GM08714 (cell line): ENCODE data around the gene TRAPPC3L.

ENCODE experiments used
- H3K4me3 ChIP-seq: fragments of 200-500 bp; sonication (Bioruptor generic); 2 replicates; pipeline ENCODE4 v1.5.1; 2014; ENCODE audit warnings: mild to moderate bottlenecking, low read length, inconsistent platforms
- ZNF274 ChIP-seq: IDR thresholded peaks from 2 replicates; pipeline ENCODE4 v1.6.1; 2012; ENCODE audit warnings: mild to moderate bottlenecking, low read depth, low read length

TRAPPC3L gene

DNA sequence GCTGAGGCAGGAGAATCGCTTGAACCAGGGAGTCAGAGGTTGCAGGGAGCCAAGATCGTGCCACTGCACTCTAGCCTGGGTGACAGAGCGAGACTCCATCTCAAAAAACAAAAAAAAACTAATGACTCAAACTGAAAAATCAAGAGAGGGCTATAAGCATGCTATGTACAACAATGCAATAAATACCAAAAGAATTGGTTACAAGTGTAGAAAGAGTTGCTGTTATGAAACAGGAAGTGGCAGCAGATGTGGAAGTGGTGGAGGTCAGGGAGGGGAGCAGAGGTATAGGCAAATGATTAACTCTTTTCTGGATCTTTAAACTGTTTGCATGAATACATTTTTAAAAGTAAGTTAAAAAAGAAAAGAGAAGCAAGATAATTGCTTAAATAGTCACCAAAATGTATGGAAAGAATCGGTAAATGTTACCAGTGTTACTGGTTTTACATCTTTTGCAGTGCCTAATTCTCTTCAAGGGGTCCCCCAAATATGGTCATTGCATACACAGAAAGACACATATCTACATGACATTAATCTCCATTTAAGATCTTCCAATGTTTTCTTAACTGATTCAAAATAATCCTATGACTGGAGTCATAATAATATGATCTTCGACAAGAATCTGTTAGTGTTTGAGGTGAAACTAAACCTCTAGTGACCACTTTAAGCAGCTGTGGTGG, 69.3 kb downstream of the TRAPPC3L start:
- TF ChIP-seq ZNF274 = no peak
- no peak overlapping the region for H3K4me3 ChIP-seq

GRCh38 chr6:116475141-116475540, 70.3 kb downstream of the TRAPPC3L start:
- H3K4me3 ChIP-seq = no peak overlapping the region
- TF ChIP-seq ZNF274 = no peak

GRCh38 chr6:116472706-116473105, 72.8 kb downstream of the TRAPPC3L start:
- TF ChIP-seq ZNF274 = no peak
- H3K4me3 ChIP-seq = no peak overlapping the region

DNA sequence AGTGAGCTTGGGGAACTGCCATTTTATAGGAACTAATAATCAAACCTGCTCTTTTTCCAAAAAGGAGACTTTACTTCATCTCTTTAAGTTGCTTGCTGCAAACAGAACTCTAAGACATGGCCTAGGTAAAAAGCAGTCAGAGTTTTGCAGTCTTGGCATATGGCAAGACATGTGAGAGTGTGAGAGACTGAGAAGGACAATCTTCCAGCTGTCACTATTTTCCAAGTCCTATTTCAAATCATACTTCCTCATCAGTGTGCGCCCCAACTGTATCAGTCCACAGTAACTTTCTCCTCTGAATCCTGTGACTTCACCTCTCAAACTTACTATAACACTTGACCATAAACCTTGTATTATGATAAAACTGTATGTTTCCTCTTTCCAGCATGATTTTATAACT, 74.0 kb downstream of the TRAPPC3L start:
- no peak overlapping the region for H3K4me3 ChIP-seq
- no peak for TF ChIP-seq ZNF274

DNA sequence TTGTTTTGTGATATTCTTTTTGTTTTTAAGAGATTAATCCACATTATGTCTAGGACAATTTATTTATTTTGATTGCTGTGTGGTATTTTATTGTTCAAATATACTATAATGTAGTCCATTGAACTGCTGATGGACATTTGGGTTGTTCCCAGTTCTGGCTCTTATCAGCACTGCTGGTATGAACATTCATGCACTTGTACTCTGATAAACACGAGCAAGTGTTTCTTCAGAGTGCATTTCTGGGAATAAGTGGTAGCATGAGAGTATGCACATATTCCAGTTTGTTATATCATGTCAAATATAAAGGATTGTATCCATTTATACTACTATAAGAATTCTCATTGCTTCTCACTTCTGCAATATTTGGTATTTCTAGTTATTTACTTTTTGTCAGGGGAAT, 77.2 kb downstream of the TRAPPC3L start:
- H3K4me3 ChIP-seq = no peak overlapping the region
- no peak for TF ChIP-seq ZNF274

DNA sequence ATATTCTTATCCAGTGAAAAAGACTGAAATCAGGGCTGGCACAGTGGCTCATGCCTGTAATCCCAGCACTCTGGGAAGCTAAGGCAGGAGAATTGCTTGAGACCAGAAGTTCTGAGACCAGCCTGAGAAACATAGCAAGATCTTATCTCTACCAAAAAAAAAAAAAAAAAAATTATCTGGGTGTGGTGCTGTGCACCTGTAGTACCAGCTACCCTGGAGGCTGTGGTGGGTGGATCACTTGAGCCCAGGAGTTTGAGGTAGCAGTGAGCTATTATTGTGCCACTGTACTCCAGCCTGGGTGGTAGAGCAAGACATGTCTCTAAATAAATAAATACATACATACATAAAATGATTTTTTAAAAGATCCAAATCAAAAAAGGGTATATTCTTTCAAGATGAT, 78.0 kb downstream of the TRAPPC3L start:
- no peak overlapping the region for H3K4me3 ChIP-seq
- TF ChIP-seq ZNF274 = no peak

GRCh38 chr6:116467096-116467495, 78.4 kb downstream of the TRAPPC3L start:
- H3K4me3 ChIP-seq = no peak overlapping the region
- TF ChIP-seq ZNF274 = no peak

GRCh38 chr6:116465246-116465645, 80.2 kb downstream of the TRAPPC3L start:
- TF ChIP-seq ZNF274 = no peak
- no peak overlapping the region for H3K4me3 ChIP-seq

DNA sequence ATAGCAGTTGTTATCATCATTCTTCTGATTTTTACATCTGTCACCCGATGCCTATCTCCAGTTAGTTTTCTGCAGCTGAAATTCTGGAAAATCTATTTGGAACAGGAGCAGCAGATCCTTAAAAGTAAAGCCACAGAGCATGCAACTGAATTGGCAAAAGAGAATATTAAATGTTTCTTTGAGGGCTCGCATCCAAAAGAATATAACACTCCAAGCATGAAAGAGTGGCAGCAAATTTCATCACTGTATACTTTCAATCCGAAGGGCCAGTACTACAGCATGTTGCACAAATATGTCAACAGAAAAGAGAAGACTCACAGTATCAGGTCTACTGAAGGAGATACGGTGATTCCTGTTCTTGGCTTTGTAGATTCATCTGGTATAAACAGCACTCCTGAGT, 82.2 kb downstream of the TRAPPC3L start:
- no peak for TF ChIP-seq ZNF274

GRCh38 chr6:116461932-116462885, 83.3 kb downstream of the TRAPPC3L start:
- peak overlapping the region; percentile 51; the same call in 1 of the 2 replicates for H3K4me3 ChIP-seq
- TF ChIP-seq ZNF274 = no peak

More for the DNA sequence above, 82.2 kb downstream of the TRAPPC3L start:
- H3K4me3 ChIP-seq = no peak overlapping the region

- H3K4me3 ChIP-seq = peak within 1 kb of the TSS; percentile 51; the same call in 1 of the 2 replicates
- no peak for TF ChIP-seq ZNF274
Measured at GRCh38 chr6:116461331-116461931, 84.1 kb downstream of the TRAPPC3L start, which contains the start of gene CALHM6. Gene CALHM6 (plus strand): TSS chr6:116461375. CDS start chr6:116461930, 555 bp downstream.

DNA sequence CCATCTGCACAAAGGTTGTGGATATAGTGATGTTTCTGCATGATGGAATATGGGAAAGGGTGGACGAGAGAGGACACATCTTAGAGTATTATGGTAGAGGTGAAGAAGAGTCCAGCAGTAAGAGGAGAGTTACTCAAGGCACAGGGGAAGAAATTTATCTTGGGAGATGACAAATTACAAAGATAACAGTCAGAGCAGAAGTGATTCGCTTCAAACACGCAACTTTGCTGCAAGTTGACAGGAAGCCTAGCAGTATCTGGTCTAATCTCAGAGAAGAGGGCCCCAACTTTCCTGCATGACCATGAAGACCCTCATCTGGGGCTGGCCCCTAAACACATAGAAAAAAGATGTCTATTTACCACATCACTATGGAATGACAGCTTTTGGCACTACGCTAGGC, 85.6 kb downstream of the TRAPPC3L start:
- no peak for TF ChIP-seq ZNF274
- H3K4me3 ChIP-seq = no peak overlapping the region

DNA sequence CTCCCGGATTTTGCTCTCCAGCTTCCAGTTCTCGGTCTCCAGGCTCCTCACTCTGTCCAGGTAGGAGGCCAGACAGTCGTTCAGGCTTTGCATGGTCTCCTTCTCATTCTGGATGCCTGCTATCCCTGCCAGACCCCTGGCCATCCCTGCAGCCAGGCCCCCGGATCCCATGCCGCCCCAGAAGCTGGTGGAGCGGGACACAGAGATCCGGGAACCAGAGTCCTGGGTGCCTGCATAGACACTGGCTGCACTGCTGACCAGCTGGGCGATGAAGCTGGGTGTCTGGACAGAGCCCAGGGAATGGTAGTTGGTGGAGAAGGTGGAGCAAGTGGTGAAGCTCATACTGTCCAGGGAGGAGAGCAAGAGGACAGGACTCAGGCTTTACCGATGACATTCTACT, 87.2 kb downstream of the TRAPPC3L start:
- H3K4me3 ChIP-seq = no peak overlapping the region
- TF ChIP-seq ZNF274 = no peak

- H3K4me3 ChIP-seq = no peak overlapping the region
- TF ChIP-seq ZNF274 = no peak
Measured at GRCh38 chr6:116456927-116457326, 88.6 kb downstream of the TRAPPC3L start.
